Stimulated activated naive CD8-positive, alpha-beta T cell treated with anti-CD3 and anti-CD28 coated beads, Interleukin-15, Interleukin-2, amounts not matched to agents 100 ng/mL and 50 ng/mL, for 24 hours (primary cell): ENCODE measurements around the gene KMT2E.
"Not testable (repeated sequence)": the region's sequence is repeated elsewhere in the genome, so short reads cannot be mapped to it uniquely, and the experiment has no call there.

Experiments used
- H3K27ac Mint-ChIP-seq: one replicate; pipeline ENCODE4 v1.8.0; 2021; ENCODE audit warnings: mild to moderate bottlenecking, mixed read lengths
- H3K27me3 Mint-ChIP-seq: one replicate; pipeline ENCODE4 v1.8.0; 2021; ENCODE audit warnings: mixed read lengths
- H3K36me3 Mint-ChIP-seq: one replicate; pipeline ENCODE4 v1.8.0; 2021; ENCODE audit warnings: low read depth, mixed read lengths
- H3K4me1 Mint-ChIP-seq: one replicate; pipeline ENCODE4 v1.8.0; 2021; ENCODE audit warnings: low read depth, mixed read lengths
- H3K4me3 Mint-ChIP-seq: one replicate; pipeline ENCODE4 v1.8.0; 2021; ENCODE audit warnings: mild to moderate bottlenecking, mixed read lengths
- H3K9me3 Mint-ChIP-seq: one replicate; pipeline ENCODE4 v1.8.0; 2021; ENCODE audit warnings: mixed read lengths

KMT2E gene

GRCh38 chr7:105013816-105014692, at the start of gene KMT2E:
Gene KMT2E (plus strand): TSS chr7:105014205. CDS start chr7:105040953, 26,748 bp downstream.
- H3K36me3 Mint-ChIP-seq = peaks cover 70% of the 10 kb centered on the region
- H3K4me3 Mint-ChIP-seq = peak within 1 kb of the TSS; percentile 97
- no peaks in the 10 kb centered on the region for H3K9me3 Mint-ChIP-seq
- peaks cover 4% of the 10 kb centered on the region for H3K27me3 Mint-ChIP-seq
- H3K27ac Mint-ChIP-seq = peak within 1 kb of the TSS; percentile 100
- H3K4me1 Mint-ChIP-seq = peaks cover 49% of the 10 kb centered on the region

- Mint-ChIP-seq H3K27me3 (no peaks in the 10 kb centered on the region), H3K9me3 (no peaks in the 10 kb centered on the region), H3K36me3 (peaks cover 36% of the 10 kb centered on the region), H3K27ac (no peak overlapping the region), H3K4me3 (no peak overlapping the region), H3K4me1 (peaks cover 31% of the 10 kb centered on the region)
Measured at GRCh38 chr7:104964626-104965236, 49.3 kb upstream of the KMT2E start.

DNA sequence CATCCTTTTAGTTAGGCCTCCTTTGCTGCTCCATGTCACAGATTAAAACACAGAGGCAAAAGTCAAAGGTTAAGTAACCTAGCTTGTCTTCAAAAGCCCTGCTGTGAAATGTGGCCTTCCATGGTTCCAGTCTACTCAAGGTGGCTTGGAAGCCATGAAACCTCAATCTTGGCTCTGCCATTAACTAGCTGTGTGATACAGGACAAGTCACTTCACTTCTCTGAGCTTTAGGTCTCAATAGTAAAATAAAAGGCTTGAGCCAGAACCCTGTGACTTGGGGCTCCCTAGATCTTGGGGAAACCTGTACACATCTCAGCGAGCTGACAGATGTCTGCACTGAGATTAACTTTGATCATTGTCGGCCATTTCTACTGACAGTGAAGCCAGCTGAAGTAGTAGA, 48.0 kb upstream of the KMT2E start:
- H3K36me3 Mint-ChIP-seq = peaks cover 36% of the 10 kb centered on the region
- H3K4me1 Mint-ChIP-seq = peaks cover 27% of the 10 kb centered on the region
- no peaks in the 10 kb centered on the region for H3K9me3 Mint-ChIP-seq
- H3K4me3 Mint-ChIP-seq = no peak overlapping the region
- no peak overlapping the region for H3K27ac Mint-ChIP-seq
- no peaks in the 10 kb centered on the region for H3K27me3 Mint-ChIP-seq

- Mint-ChIP-seq H3K4me1 (peaks cover 22% of the 10 kb centered on the region), H3K27me3 (no peaks in the 10 kb centered on the region), H3K36me3 (peaks cover 36% of the 10 kb centered on the region), H3K27ac (no peak overlapping the region), H3K9me3 (no peaks in the 10 kb centered on the region), H3K4me3 (no peak overlapping the region)
Measured at GRCh38 chr7:104967088-104967487, 46.9 kb upstream of the KMT2E start.

- H3K9me3 Mint-ChIP-seq = no peaks in the 10 kb centered on the region
- H3K36me3 Mint-ChIP-seq = peaks cover 34% of the 10 kb centered on the region
- H3K4me3 Mint-ChIP-seq = no peak overlapping the region
- H3K27ac Mint-ChIP-seq = no peak overlapping the region
- H3K27me3 Mint-ChIP-seq = no peaks in the 10 kb centered on the region
- H3K4me1 Mint-ChIP-seq = peaks cover 22% of the 10 kb centered on the region
Measured at GRCh38 chr7:104967595-104967994, 46.4 kb upstream of the KMT2E start.

DNA sequence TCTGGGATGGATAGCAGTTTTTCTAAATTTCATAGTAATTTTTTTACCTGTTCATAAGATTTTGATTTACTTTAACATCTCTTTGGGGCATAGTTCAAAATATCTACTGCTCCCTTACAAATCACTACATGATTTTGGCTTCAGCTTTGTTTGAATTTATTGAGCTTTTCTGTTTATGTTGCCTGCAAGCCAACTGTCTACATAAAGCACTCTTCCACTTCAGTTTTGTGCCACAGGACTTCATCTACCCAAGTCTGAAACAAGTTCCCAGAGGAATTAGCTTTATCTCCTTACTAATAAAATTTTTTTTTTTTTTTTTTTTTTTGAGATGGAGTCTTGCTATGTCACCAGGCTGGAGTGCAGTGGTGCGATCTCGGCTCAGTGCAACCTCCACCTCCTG, 45.4 kb upstream of the KMT2E start:
- Mint-ChIP-seq H3K9me3 (no peaks in the 10 kb centered on the region), H3K4me1 (peaks cover 15% of the 10 kb centered on the region), H3K27me3 (no peaks in the 10 kb centered on the region), H3K4me3 (no peak overlapping the region), H3K27ac (no peak overlapping the region), H3K36me3 (peaks cover 23% of the 10 kb centered on the region)

DNA sequence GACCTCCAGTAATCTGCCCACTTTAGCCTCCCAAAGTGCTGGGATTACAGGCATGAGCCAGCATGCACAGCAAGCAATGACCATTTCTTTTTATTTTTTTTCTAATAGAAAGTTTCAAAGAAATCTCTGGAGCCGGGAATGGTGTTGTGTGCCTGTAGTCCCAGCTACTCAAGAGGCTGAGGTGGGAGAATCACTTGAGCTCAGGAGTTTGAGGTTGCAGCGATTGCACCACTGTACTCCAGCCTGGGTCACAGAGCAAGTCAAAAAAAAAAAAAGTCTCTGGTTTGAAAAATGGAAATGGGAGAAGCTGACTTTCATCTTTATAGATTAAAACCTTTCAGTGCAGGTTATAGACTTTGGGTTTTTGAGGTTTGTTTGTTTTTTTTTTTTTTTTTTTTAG, 44.8 kb upstream of the KMT2E start:
- H3K9me3 Mint-ChIP-seq = no peaks in the 10 kb centered on the region
- H3K27me3 Mint-ChIP-seq = no peaks in the 10 kb centered on the region
- no peak overlapping the region for H3K27ac Mint-ChIP-seq
- H3K4me1 Mint-ChIP-seq = peaks cover 17% of the 10 kb centered on the region
- H3K4me3 Mint-ChIP-seq = no peak overlapping the region
- H3K36me3 Mint-ChIP-seq = peaks cover 19% of the 10 kb centered on the region

DNA sequence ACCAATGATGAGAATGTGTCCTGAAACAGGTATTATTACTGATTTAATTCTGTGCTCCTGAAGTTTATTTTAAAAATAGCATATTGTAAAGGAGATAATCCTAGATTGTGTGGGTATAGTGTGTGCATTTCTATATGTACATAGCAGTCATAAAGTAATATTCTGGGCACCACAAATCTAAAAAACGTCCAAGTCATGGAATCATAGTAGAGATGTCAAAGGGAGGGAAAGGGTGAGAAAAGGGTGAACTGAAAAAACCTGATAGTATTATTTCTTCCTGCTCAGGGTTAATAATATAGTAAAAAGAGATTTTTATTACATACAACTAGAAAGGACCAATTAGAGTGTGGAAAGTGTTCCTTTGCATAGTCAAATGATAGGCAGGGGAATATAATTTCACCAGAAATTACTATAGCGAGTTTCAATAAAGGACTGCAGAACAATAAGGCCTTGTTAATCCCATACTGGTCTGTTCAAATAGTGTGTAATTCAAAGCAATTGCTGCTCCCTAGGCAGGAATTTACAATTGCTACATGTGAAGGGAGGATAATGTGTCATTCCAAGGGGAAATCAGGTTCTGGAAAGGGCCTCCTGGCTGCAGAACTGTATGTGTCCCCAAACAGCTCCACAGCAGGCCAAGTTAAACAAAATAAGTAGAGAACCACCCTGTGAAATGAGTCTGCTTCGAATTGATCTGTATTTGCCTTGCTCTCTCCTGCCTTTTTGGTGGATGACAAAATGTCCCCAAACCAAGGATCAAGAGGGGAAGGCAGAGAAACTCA, 42.5 kb upstream of the KMT2E start:
- Mint-ChIP-seq H3K27me3 (no peaks in the 10 kb centered on the region), H3K4me1 (peaks cover 26% of the 10 kb centered on the region), H3K36me3 (peaks cover 13% of the 10 kb centered on the region), H3K4me3 (no peak overlapping the region), H3K27ac (no peak overlapping the region), H3K9me3 (no peaks in the 10 kb centered on the region)

DNA sequence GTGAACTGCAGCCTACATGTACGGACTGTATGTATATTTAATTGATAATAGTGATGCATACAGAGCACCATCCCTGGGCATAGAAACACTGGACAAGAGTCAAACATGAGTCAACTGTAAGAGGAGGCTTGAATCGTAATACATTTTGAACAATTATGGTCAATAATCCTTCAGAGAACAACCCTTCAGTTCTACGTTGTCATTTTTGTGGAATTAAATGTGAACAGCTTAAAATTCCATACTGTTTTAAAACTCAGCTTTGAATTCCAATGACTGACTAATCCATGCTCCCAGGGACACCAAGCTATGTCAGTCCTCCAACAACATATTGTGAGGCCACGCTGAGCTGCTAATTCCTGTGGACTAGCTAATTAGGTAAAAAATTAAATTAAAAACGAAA, 41.5 kb upstream of the KMT2E start:
- no peaks in the 10 kb centered on the region for H3K9me3 Mint-ChIP-seq
- H3K27me3 Mint-ChIP-seq = no peaks in the 10 kb centered on the region
- no peak overlapping the region for H3K4me3 Mint-ChIP-seq
- H3K4me1 Mint-ChIP-seq = peaks cover 35% of the 10 kb centered on the region
- no peak overlapping the region for H3K27ac Mint-ChIP-seq
- H3K36me3 Mint-ChIP-seq = peaks cover 9% of the 10 kb centered on the region

DNA sequence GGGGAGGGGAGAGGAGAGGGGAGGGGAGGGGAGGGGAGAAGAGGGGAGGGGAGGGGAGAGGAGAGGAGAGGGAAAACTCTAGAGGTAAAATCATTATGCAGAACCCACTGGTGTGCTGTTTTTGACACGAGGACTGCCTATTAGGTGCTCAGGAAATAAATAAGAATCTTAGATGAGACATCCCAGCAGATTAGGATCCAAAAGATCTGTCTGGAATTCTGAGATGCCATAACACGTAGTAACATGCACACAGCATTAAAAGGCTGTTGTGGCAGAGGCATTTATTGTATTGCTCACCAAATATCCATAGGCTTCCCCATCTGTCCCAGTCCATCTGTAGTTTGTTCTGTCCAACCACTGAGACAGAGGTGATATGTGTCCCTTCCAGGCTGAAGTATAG, 40.8 kb upstream of the KMT2E start:
- H3K4me1 Mint-ChIP-seq = peaks cover 37% of the 10 kb centered on the region

DNA sequence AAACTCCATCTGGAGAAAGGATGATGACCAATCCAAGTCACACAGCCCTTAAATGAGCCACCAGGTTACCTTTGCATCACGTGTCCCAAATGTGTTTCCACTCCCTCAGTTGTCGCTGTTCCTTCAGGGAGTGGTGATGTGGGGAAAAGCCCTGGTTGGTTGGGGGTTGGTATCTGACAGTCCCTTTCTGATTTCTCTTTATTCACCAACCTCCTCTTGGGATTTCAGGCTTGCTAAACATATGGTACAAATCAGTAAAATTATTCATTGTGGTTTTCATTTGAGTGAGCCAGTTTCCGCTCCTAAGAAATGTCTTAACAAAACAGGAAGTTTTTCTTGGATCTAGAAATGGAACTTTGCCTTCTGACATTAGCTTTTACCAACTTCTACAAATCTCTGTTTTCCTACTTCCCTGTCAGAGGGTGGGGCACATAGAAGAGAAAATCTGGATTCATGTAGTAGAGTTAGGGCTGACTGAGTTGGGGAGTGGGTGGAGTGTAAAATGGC, 40.0 kb upstream of the KMT2E start:
- Mint-ChIP-seq H3K4me1 (peaks cover 40% of the 10 kb centered on the region), H3K27me3 (no peaks in the 10 kb centered on the region), H3K4me3 (no peak overlapping the region), H3K27ac (peak overlapping the region; percentile 60), H3K9me3 (no peaks in the 10 kb centered on the region), H3K36me3 (peaks cover 5% of the 10 kb centered on the region)

More for the DNA sequence above, 40.8 kb upstream of the KMT2E start:
- Mint-ChIP-seq H3K4me3 (no peak overlapping the region), H3K27me3 (no peaks in the 10 kb centered on the region), H3K27ac (no peak overlapping the region), H3K36me3 (peaks cover 6% of the 10 kb centered on the region), H3K9me3 (no peaks in the 10 kb centered on the region)

- H3K36me3 Mint-ChIP-seq, H3K4me3 Mint-ChIP-seq, H3K9me3 Mint-ChIP-seq, H3K27me3 Mint-ChIP-seq, H3K27ac Mint-ChIP-seq: not testable (repeated sequence)
- H3K4me1 Mint-ChIP-seq = peaks cover 56% of the 10 kb centered on the region
Measured at GRCh38 chr7:104975553-104975952, 38.5 kb upstream of the KMT2E start.

GRCh38 chr7:104976966-104977636, 36.9 kb upstream of the KMT2E start:
- peaks cover 68% of the 10 kb centered on the region for H3K4me1 Mint-ChIP-seq
- no peaks in the 10 kb centered on the region for H3K27me3 Mint-ChIP-seq
- peaks cover 5% of the 10 kb centered on the region for H3K36me3 Mint-ChIP-seq
- H3K4me3 Mint-ChIP-seq = no peak overlapping the region
- no peaks in the 10 kb centered on the region for H3K9me3 Mint-ChIP-seq
- H3K27ac Mint-ChIP-seq = no peak overlapping the region

- no peak overlapping the region for H3K4me3 Mint-ChIP-seq
- H3K9me3 Mint-ChIP-seq = no peaks in the 10 kb centered on the region
- peaks cover 75% of the 10 kb centered on the region for H3K4me1 Mint-ChIP-seq
- no peak overlapping the region for H3K27ac Mint-ChIP-seq
- H3K36me3 Mint-ChIP-seq = peaks cover 5% of the 10 kb centered on the region
- no peaks in the 10 kb centered on the region for H3K27me3 Mint-ChIP-seq
Measured at GRCh38 chr7:104978460-104978859, 35.5 kb upstream of the KMT2E start.
